Mucosa of gallbladder (tissue), 1 donor: ENCODE data around the gene TMPRSS13. TPM values are rescaled to one million over a fixed set of nuclear protein-coding genes. Genes with fewer than 3 reads are reported as not detected.

ENCODE experiments used
- DNase-seq: peaks from one replicate; pipeline ENCODE4 v3.0.0-alpha.2; 2020; ENCODE audit warnings: low spot score
- total RNA-seq: library from RNA; stranded (reverse); gene quantifications from one replicate; pipeline ENCODE4 v1.2.1, GENCODE V29; 2021
- donor health status: DM: no; HTN: no; CAD: no.

TMPRSS13 gene
- 0.63 TPM for total RNA-seq

DNA sequence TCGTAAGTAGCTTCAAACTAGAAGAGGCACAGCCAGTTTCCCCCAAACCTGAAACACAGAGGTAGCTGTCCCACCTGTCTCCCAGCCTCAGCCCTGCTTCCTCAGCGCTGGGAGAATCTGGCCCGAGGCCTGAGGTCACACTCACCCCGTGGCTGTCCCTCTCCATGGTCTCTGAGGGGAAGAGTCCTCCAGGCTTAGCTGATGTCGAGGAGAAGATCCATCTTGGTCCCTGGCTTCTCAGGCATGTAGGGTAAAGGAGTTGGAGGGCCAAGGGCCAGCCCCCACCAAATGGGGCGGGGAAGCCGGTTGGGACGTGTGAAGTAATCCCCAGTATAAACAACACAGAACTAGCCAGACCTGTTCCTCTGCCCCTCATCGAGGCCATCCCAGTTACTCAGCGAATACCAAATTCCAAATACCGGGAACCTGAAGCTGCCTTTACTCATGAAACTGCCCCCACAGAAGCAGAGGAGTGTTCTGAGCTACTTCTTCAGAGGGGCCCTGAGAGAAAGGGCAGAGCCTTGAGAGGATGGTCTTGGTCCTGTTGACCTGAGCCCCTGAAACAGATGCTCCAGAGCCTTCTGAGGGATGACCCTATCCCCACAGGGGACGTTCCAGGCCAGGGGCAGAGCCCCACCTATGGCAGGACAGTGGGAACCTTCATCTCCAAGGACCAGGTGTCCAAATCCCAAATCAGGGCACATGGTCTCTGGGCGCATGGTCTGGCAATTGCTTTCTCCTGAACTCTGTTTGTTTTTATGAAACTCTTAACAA is at the start of gene TMPRSS13:
TMPRSS13 (minus strand) TSS at position 261 of the 774 bp plus-strand sequence; CDS start at position 166, 95 bp downstream.
- peak; percentile 27 for DNase-seq

DNA sequence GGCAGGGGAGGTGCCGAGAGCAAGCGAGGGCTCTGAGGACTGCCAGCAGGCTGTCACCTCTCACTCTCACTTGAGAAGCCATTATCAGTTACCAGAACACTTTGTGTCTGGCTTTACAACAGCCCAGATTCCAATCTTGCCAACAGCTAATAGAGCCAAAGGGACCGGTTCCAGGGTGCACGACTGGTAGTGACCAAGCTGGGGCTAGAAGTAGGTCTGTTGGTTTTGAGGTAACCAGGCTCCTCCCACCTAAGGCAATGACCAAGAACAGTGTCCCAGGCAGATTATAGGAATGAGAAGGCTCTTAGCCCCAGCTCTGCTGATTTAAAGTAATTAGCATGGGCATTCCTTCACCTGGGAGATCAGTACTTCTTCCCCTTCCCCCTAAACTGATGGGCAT is 49.8 kb upstream of the TMPRSS13 start:
- DNase-seq = peak; percentile 2

DNA sequence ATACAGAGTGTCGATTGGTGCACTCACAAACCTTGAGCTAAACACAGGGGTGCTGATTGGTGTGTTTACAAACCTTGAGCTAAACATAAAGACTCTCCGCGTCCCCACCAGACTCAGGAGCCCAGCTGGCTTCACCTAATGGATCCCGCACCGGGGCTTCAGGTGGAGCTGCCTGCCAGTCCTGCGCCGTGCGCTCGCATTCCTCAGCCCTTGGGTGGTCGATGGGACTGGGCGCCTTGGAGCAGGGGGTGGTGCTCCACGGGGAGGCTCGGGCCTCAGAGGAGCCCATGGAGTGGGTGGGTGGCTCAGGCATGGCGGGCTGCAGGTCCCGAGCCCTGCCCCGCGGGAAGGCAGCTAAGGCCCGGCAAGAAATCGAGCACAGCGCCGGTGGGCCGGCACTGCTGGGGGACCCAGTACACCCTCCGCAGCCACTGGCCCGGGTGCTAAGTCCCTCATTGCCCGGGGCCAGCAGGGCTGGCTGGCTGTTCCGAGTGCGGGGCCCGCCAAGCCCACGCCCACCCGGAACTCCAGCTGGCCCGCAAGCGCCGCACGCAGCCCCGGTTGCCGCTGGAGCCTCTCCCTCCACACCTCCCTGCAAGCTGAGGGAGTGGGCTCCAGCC is 49.2 kb upstream of the TMPRSS13 start:
- DNase-seq = peak; percentile 7

DNA sequence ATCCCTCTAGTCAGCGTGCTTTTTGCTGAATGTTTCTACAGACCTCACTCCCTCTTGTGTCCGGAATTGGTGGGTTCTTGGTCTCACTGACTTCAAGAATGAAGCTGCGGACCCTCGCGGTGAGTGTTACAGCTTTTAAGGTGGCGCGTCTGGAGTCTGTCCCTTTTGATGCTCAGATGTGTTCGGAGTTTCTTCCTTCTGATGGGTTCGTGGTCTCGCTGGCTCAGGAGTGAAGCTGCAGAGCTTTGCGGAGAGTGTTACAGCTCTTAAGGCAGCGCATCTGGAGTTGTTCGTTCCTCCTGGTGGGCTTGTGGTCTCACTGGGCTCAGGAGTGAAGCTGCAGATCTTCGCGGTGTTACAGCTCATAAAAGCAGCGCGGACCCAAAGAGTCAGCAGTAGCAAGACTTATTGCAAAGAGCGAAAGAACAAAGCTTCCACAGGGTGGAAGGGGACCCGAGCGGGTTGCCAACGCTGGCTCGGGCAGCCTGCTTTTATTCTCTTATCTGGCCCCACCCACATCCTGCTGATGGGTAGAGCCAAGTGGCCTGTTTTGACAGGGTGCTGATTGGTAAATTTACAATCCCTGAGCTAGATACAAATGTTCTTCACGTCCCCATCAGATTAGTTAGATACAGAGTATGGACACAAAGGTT is 48.5 kb upstream of the TMPRSS13 start:
- DNase-seq = peak; percentile 6

DNA sequence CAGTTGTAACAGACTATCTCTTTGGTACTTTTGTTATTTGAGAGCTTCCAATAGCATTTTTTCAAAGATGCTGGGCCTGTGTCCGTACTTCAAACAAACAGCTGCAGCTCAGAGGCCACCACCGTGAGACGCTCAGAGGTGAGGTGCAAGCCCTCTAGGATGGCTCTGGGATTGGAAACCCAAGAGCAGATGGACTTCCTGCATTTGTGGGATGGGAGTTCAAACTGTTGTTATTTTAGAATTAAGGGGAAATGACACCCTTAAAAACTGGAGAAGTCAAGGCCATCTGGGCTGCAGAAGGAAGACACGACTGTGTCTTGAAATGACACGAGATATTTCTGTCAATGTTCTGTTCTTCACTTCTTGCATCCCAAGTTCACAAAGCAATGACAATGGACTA is 47.8 kb upstream of the TMPRSS13 start:
- peak; percentile 7 for DNase-seq

DNA sequence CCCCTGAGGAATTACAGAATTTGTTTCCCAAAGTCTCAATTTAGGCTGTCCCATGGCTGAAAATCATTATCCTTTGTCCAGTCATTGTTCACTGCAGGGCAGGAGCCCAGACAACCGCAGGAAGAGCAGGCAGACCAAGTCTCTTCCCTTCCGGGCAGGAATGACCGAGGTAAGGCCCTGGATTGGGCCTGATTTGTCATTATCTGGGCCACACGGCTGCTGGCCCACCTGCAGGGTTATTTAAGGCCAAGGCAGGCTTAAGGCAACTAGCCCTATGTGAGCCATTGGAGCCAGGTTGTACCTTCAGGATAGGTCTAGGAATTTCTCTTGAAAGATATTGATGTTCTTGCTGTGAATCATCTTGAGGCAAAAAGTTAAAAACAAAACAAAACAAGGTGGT is 47.2 kb upstream of the TMPRSS13 start:
- DNase-seq = peak; percentile 1

DNA sequence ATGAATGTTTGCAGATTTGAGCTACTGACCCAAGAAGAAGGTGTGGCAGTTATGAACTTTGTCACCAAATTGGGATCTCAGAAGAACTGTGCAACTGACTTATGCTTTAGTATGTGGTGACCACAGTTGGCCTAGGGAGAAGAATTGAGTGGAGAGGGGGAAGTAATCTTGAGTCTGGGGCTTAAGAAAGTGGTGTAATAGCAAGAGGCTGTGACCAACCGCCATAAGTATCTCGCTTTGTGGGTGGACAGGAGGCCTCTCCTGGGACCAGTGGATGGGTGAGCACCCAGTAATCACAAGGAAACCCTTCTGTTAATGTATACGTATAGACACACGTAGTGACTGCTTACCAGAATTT is 44.3 kb upstream of the TMPRSS13 start:
- DNase-seq = peak; percentile 9

DNA sequence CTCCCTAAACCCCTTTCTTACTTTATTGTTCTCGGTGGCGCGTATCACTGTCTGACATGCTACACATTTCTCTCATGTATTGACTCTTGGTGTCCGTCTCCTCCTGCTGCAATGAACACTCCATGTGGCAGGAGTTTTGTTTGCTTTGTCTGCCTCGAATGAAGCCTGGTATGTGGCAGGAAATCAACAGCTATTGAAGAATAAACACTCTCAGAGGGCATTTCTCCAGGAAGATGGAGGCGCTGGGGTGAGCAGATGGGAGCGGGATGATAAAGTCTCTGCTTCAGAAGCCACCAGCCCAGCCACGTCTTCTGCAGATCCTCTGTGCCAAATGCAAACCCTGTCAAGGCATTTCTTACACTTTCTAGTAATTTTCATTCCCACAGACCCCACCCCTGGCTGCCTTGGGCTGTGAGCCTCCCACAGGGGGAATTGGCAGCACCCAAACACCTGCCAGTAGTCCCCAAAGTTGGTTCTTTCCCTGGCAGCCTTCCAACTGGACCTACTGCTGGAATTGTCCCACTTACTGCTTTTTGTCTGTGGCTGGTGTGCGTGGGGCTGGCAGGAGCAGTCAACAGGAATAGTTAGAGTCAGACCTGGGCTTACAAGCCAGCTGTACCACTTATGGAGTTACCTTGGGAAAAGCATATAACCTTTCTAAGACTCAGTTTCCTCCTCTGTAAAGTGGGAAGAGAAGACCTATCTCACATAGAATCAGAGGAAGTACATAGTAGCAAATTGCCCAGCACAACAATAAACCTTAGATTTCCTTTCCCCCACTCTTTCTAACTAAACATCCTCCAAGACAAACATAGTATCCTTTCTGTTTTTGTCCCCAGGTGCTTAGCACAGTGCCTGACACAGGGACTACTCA is 43.7 kb upstream of the TMPRSS13 start:
- DNase-seq = peak; percentile 49

DNA sequence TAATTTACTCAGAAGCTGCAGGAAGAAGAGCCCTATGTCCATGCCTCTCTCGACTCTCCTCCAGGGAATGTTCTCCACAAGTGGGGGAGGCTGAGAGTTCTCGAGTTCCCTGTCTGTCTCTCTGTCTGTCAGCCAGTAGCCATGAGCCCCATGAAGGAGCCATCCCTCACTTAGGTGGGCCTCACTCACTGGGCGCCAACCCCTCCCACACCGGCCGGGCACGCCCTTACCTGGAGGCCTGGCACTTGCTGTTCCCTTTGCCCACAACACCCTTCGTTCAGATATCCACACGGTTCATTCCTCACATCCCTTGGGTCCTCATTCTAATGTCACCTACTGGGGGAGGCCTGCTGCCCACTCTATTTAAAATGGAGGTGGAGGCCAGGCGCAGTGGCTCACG is 42.8 kb upstream of the TMPRSS13 start:
- DNase-seq = peak; percentile 9

DNA sequence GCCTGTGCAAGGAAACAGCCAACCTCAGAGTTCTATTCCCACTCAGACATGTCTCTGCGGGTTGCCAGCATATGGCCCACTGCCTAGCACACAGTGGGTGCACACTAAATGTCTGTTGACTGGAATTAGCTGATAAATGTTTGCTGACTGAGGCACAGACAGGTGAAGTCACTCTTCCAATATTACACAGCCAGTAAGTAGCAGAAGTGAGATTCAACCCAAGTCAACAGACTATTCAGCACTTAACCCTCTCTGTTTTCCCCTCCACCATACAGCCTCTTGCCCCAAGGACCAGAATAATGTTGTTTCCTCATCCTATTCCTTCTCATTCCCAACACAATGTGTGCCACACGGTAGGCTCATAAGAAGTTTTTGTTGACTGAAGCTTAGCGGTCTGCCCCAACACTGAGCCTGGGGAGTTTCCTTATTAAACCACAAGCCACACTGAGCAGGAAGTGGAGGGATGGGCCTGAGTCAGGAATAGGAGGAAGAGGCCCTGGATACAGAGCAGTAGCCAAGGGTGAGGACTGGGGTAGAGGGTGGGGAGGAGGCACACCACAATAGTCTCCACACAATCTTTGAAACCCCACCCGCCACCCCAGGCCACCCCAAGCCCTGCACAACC is 41.3 kb upstream of the TMPRSS13 start:
- peak; percentile 34 for DNase-seq

DNA sequence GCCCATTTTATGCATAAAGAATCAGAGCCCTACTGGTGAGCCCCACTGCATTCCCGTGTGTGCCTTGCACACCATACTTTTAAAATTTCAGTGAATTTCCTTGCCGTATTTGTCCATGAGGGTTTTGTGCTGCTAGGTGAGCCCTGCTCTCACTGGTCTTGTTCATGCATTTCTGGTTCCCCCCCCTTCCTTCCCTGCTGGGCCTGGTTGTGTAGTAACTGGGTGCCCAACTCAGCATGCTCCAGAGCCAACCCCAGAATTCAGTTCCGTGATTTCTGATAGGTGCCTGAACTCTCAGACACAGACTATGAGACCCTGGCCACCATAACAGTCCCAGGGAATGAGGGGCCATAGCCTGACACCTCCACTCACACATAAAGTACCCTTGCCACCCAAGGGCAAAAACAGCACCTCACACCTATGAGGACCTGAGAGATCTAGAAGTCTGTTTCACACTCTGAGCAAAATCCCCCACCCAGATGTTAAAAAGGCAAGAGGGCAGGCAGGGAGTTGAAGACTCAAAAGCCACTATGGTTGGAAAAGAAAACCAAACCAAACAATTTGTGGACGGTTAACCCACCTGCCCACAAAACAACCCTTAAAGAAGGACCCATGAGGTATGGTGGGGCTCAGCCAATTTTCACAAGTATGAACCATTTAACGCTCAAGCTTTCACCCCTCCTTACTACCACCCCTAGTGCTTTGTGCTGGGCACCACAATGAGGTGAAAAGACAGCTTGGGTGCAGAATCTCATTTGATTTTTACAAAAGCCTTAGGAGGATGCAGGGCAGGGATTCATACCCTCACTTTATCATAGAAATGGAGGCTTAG is 40.2 kb upstream of the TMPRSS13 start:
- DNase-seq = peak; percentile 8

DNA sequence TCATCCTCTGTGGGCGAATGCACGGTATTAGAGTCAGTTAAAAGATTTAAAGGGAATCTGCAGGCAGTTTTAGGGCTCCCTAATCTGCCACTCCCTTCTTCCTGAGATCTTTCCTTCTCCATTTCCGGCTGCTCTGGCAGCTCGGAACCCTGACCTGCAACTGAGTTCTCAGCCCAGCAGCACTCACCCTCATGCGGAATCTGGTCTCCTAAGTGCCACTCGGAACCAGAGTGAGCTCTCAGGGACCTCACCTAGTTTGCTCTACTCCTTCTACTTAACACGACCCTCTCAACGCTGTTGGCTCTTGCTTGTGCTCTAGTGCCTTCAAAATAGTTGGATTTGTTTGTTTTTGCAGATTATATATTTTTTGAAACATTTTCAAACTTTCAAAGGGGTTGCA is 37.7 kb upstream of the TMPRSS13 start:
- peak; percentile 5 for DNase-seq

DNA sequence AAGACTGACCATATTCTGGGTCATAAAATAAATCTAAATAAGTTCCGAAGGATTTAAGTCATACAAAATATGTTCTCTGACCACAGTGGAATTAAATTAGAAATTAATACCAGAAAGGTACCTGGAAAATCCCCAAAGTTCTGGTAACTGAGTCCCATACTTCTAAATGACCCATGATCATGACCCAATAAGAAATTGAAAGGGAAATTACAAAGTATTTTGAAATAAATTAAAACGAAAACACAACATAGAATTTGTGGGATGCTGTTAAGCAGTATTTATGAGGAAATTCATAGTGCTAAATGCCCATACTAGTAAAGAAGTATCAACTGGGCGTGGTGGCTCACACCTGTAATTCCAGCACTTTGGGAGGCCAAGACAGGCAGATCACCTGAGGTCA is 33.6 kb upstream of the TMPRSS13 start:
- DNase-seq = no peak

DNA sequence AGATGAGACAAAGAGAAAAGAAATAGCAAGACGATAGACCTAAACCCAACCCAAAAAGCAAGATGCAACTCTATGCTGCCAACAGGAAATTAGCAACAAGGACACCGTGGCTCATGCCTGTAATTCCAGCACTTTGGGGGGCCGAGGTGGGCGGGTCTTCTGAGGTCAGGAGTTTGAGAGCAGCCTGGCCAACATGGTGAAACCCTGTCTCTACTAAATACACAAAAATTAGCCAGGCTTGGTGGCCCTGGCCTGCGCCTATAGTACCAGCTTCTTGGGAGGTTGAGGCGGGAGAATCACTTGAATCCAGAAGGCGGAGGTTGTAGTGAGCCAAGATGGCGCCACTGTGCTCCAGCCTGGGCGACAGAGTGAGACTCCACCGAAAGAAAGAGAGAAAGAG is 32.7 kb upstream of the TMPRSS13 start:
- DNase-seq = peak; percentile 5

DNA sequence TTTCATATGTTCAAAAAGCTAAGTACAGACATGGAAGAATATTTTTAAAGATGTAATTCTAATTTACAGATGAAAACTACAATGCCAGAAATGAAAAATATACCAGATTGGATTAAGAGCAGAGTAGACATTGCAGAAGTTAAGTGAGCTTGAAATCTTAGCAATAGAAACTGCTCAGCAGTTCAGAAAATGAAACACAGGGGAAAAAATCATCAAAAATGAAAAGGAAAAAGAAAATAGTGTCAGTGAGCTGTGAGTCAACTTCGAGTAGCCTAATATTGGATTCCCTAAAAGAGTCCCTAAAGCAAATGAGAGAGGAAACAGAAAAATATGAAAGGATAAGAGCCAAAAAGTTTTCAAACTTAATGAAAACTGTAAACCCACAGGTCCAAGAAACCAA is 31.2 kb upstream of the TMPRSS13 start:
- DNase-seq = no peak

DNA sequence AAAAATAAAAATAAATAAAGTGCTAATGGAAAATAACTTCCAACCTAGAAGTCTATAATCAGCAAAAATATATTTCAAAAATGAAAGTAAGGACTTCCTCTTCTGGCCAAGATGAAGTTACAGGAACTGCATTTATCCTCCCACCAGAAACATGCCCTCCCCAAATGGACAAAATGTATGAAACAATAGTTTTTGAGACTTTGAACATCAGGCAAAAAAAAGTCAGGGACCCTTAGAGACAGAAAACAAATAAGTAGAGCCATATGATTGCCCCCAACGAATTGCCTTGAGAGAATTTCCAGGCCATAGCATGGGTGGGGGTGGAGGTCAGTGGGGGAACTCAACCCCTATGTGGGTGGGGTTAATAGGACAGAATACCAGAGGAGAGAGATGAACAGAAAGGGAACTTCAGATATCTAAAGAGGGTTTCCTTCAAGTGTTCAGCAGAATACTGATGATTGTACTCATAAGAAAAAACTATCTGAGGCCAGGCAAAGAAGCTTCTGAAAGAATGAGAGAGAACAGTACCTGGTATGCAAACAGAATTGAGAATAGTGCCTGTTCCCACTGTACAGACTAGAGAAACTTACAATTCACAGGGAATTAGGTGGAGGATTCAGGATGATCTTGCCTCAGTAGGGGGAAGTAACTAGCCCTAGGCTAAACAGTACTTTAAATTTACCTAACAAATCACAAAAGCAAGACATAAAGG is 30.4 kb upstream of the TMPRSS13 start:
- DNase-seq = no peak

DNA sequence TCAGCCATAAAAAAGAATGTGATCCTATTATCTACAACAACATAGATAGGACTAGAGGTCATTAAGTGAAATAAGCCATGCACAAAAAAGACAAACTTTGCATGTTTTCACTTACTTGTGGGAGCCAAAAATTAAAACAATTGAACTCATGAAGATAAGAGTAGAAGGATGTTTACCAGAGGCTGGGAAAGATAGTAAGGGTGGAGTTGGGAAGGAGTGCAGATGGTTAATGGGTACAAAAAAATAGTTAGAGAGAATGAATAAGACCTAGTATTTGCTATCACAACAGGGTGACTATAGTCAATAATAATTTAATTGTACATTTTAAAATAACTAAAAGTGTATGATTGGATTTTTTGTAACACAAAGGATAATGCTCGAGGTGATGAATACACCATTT is 29.7 kb upstream of the TMPRSS13 start:
- no peak for DNase-seq

DNA sequence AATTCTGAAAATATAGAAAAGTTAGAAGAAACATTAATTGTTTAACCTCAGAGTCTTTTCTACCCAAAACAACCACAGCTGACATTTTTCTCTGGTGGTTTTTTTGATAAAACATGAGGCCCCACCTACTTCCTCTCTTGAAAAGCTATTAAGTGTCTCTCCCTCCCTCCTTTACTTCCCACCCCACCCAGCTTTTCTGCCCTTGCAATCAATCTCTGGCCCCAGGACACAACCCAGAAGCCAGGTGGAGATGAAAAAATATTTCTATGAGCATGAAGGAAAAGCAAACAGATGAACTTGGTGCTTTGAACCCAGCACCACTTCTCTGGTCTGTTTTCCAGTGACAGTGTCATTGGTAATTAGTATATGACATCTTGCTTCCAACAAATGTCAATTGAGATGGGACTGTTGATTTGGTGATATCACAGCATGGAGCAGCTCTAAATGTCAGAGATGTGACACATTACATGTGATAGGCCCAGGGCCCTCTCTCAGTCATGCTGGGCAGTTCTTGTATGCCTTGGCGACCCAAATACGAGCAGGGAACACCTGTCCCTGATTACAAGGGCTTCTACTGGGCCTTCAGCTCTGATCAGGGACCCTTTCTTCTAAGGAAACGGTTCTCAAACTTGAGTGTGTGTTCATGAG is 23.9 kb upstream of the TMPRSS13 start:
- no peak for DNase-seq
